ENCODE results near the gene MROH8.

DNA sequence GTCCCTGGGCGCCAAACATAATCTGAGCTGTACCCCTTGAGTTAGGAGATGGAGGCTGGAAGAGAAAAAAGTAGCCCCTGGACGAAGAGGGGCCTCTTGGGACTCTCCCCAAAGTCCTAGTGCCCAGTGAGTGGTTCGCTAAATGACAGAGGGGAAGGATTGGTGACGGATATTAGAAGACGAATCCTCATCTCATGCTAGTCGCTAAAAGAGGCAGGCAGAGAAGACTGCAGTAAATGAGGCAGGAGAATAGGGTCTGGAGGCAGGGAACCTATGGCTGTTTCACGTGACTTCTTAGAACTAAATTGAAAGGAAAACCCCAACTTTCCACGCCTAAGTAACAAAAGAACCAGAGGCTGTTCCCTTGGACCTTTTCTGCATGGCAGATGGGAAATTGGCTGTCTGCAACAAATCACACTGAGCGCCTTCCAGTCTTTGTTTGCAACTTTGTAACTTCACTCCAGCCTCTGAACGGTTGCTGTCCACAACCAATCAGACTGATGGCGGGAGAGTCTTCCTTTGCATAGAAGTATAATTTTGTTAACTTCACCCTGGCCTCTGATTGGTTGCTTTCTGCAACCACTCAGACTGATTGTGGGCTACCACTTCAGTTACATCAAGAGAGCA is 82.8 kb downstream of the MROH8 start:
- TF ChIP-seq, protein P1, sequence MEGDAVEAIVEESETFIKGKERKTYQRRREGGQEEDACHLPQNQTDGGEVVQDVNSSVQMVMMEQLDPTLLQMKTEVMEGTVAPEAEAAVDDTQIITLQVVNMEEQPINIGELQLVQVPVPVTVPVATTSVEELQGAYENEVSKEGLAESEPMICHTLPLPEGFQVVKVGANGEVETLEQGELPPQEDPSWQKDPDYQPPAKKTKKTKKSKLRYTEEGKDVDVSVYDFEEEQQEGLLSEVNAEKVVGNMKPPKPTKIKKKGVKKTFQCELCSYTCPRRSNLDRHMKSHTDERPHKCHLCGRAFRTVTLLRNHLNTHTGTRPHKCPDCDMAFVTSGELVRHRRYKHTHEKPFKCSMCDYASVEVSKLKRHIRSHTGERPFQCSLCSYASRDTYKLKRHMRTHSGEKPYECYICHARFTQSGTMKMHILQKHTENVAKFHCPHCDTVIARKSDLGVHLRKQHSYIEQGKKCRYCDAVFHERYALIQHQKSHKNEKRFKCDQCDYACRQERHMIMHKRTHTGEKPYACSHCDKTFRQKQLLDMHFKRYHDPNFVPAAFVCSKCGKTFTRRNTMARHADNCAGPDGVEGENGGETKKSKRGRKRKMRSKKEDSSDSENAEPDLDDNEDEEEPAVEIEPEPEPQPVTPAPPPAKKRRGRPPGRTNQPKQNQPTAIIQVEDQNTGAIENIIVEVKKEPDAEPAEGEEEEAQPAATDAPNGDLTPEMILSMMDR (IDR thresholded peaks at IDR 0.05) = no peak
- TF ChIP-seq POLR2AphosphoS5 (IDR thresholded peaks at IDR 0.05; ENCODE audit: low read depth, low read length) = no peak
- TF ChIP-seq, protein P2, sequence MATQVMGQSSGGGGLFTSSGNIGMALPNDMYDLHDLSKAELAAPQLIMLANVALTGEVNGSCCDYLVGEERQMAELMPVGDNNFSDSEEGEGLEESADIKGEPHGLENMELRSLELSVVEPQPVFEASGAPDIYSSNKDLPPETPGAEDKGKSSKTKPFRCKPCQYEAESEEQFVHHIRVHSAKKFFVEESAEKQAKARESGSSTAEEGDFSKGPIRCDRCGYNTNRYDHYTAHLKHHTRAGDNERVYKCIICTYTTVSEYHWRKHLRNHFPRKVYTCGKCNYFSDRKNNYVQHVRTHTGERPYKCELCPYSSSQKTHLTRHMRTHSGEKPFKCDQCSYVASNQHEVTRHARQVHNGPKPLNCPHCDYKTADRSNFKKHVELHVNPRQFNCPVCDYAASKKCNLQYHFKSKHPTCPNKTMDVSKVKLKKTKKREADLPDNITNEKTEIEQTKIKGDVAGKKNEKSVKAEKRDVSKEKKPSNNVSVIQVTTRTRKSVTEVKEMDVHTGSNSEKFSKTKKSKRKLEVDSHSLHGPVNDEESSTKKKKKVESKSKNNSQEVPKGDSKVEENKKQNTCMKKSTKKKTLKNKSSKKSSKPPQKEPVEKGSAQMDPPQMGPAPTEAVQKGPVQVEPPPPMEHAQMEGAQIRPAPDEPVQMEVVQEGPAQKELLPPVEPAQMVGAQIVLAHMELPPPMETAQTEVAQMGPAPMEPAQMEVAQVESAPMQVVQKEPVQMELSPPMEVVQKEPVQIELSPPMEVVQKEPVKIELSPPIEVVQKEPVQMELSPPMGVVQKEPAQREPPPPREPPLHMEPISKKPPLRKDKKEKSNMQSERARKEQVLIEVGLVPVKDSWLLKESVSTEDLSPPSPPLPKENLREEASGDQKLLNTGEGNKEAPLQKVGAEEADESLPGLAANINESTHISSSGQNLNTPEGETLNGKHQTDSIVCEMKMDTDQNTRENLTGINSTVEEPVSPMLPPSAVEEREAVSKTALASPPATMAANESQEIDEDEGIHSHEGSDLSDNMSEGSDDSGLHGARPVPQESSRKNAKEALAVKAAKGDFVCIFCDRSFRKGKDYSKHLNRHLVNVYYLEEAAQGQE (IDR thresholded peaks at IDR 0.05; ENCODE audit: insufficient read depth in 1 of 2, low read depth in 2 of 2, low read length in 1 of 2) = no peak
- TF ChIP-seq TCF7L2 (IDR thresholded peaks at IDR 0.05; ENCODE audit: low read depth, low read length) = no peak
- no peak for TF ChIP-seq SIN3A (IDR thresholded peaks at IDR 0.05; ENCODE audit: borderline replicate concordance, insufficient read depth, low read depth, low read length)

All from Panc1 (cell line).